ENCODE measurements around the gene SYCE3.

The SYCE3 gene

GRCh38 chr22:50564289-50564688 lies 1.6 kb upstream of the SYCE3 start:
- Histone ChIP-seq H3K4me1 (ENCODE audit: insufficient read depth, low read length) (peaks cover 5% of the 10 kb centered on the region), H3K36me3 (ENCODE audit: insufficient read depth, low read length) (peaks cover 15% of the 10 kb centered on the region), H3K9me3 (ENCODE audit: low read length) (no peaks in the 10 kb centered on the region), H3K27me3 (ENCODE audit: insufficient read depth, low read length) (peaks cover 3% of the 10 kb centered on the region), H3K4me3 (ENCODE audit: low read length) (no peak overlapping the region), H2AFZ (ENCODE audit: low read depth, low read length) (no peak overlapping the region)

DNA sequence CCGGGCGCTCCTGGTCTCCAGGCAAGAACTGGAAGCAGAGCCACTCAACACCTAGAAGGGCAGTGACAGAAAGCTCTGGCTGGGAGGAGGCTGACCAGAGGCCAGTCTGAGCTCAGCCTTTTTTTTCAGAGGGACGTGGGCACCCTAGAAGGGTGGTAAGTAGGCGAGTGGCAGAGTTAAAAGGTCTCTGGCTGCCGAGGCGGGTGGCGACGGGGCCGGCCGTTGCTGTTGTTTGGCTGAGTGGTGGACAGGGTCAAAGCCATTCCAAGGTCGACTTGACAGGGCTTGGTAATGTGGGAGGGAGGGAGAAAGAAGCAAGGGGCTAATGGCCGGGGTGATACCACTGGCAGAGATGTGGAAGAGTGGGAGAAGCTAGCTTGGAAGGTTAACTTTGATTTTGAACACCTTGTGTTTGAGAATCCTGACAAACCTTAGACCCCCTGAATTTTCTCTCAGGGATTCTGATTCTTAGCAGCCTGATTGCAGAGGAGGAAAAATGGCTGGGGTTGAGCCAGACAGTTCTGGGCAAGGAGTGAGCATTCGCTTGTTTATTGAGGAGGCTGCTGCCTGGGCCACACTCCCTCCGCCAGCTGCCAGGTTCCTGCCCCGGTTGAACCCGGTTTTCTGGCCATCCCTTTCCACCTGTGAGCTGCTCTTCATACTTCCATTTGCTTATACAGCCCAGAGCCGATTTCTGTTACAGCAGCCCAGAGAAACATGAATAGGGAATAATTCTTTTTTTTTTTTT lies 868 bp upstream of the SYCE3 start:
- Histone ChIP-seq H3K4me1 (ENCODE audit: insufficient read depth, low read length) (peaks cover 5% of the 10 kb centered on the region), H3K27me3 (ENCODE audit: insufficient read depth, low read length) (peaks cover 4% of the 10 kb centered on the region), H2AFZ (ENCODE audit: low read depth, low read length) (peak overlapping the region; percentile 74), H3K4me3 (ENCODE audit: low read length) (peak overlapping the region; percentile 78), H3K36me3 (ENCODE audit: insufficient read depth, low read length) (peaks cover 8% of the 10 kb centered on the region), H3K9me3 (ENCODE audit: low read length) (no peaks in the 10 kb centered on the region)

- peaks cover 5% of the 10 kb centered on the region for H3K4me1 ChIP-seq (ENCODE audit: insufficient read depth, low read length)
Measured at GRCh38 chr22:50561401-50562358, 1.0 kb downstream of the SYCE3 start.

GRCh38 chr22:50560034-50560433 lies 2.7 kb downstream of the SYCE3 start:
- H3K36me3 ChIP-seq (ENCODE audit: insufficient read depth, low read length) = no peaks in the 10 kb centered on the region
- H3K9me3 ChIP-seq (ENCODE audit: low read length) = no peaks in the 10 kb centered on the region
- H2AFZ ChIP-seq (ENCODE audit: low read depth, low read length) = no peak overlapping the region
- H3K4me1 ChIP-seq (ENCODE audit: insufficient read depth, low read length) = peaks cover 5% of the 10 kb centered on the region
- peaks cover 10% of the 10 kb centered on the region for H3K27me3 ChIP-seq (ENCODE audit: insufficient read depth, low read length)
- no peak overlapping the region for H3K4me3 ChIP-seq (ENCODE audit: low read length)

More at GRCh38 chr22:50561401-50562358, 1.0 kb downstream of the SYCE3 start:
- Histone ChIP-seq H3K27me3 (ENCODE audit: insufficient read depth, low read length) (peaks cover 10% of the 10 kb centered on the region), H3K9me3 (ENCODE audit: low read length) (no peaks in the 10 kb centered on the region), H3K36me3 (ENCODE audit: insufficient read depth, low read length) (no peaks in the 10 kb centered on the region), H3K4me3 (ENCODE audit: low read length) (no peak overlapping the region), H2AFZ (ENCODE audit: low read depth, low read length) (no peak overlapping the region)

- Histone ChIP-seq H3K4me3 (ENCODE audit: low read length) (no peak overlapping the region), H2AFZ (ENCODE audit: low read depth, low read length) (no peak overlapping the region), H3K27me3 (ENCODE audit: insufficient read depth, low read length) (peaks cover 10% of the 10 kb centered on the region), H3K4me1 (ENCODE audit: insufficient read depth, low read length) (no peaks in the 10 kb centered on the region), H3K36me3 (ENCODE audit: insufficient read depth, low read length) (no peaks in the 10 kb centered on the region), H3K9me3 (ENCODE audit: low read length) (no peaks in the 10 kb centered on the region)
Measured at GRCh38 chr22:50556703-50557102, 6.0 kb downstream of the SYCE3 start.

- Histone ChIP-seq H3K9me3 (ENCODE audit: low read length) (no peaks in the 10 kb centered on the region), H2AFZ (ENCODE audit: low read depth, low read length) (no peak overlapping the region), H3K36me3 (ENCODE audit: insufficient read depth, low read length) (no peaks in the 10 kb centered on the region), H3K4me1 (ENCODE audit: insufficient read depth, low read length) (no peaks in the 10 kb centered on the region), H3K27me3 (ENCODE audit: insufficient read depth, low read length) (peaks cover 15% of the 10 kb centered on the region), H3K4me3 (ENCODE audit: low read length) (no peak overlapping the region)
Measured at GRCh38 chr22:50553310-50553709, 9.4 kb downstream of the SYCE3 start.

- no peak overlapping the region for H3K4me3 ChIP-seq (ENCODE audit: low read length)
Measured at GRCh38 chr22:50551160-50551752, 11.5 kb downstream of the SYCE3 start.

DNA sequence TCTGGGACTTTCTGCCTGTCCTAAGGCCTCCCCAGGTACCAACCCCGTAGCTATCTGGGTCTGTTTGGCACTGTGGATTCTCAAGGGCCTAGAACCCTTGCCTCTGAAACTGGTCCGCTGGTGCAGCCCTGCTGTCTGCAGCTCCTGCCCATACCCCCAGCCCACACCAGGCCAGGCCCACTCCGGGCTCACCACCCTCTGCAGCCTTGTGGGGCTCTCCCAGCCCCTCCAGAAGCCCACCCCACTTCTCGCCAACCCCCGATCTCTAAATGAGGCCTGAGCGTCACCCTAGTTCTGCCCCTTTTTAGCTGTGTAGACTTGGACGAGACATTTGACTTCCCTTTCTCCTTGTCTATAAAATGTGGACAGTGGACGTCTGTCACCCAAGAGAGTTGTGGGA lies 12.3 kb downstream of the SYCE3 start:
- H3K27me3 ChIP-seq (ENCODE audit: insufficient read depth, low read length) = peaks cover 11% of the 10 kb centered on the region
- H3K9me3 ChIP-seq (ENCODE audit: low read length) = no peaks in the 10 kb centered on the region
- H3K36me3 ChIP-seq (ENCODE audit: insufficient read depth, low read length) = no peaks in the 10 kb centered on the region
- H3K4me1 ChIP-seq (ENCODE audit: insufficient read depth, low read length) = no peaks in the 10 kb centered on the region
- no peak overlapping the region for H3K4me3 ChIP-seq (ENCODE audit: low read length)
- H2AFZ ChIP-seq (ENCODE audit: low read depth, low read length) = no peak overlapping the region

More at GRCh38 chr22:50551160-50551752, 11.5 kb downstream of the SYCE3 start:
- Histone ChIP-seq H2AFZ (ENCODE audit: low read depth, low read length) (no peak overlapping the region), H3K9me3 (ENCODE audit: low read length) (no peaks in the 10 kb centered on the region), H3K4me1 (ENCODE audit: insufficient read depth, low read length) (no peaks in the 10 kb centered on the region), H3K27me3 (ENCODE audit: insufficient read depth, low read length) (peaks cover 11% of the 10 kb centered on the region), H3K36me3 (ENCODE audit: insufficient read depth, low read length) (no peaks in the 10 kb centered on the region)

GRCh38 chr22:50548921-50549790 lies 13.6 kb downstream of the SYCE3 start:
- Histone ChIP-seq H3K4me1 (ENCODE audit: insufficient read depth, low read length) (no peaks in the 10 kb centered on the region), H3K27me3 (ENCODE audit: insufficient read depth, low read length) (peaks cover 16% of the 10 kb centered on the region), H3K9me3 (ENCODE audit: low read length) (no peaks in the 10 kb centered on the region), H3K36me3 (ENCODE audit: insufficient read depth, low read length) (no peaks in the 10 kb centered on the region), H2AFZ (ENCODE audit: low read depth, low read length) (no peak overlapping the region), H3K4me3 (ENCODE audit: low read length) (no peak overlapping the region)

GRCh38 chr22:50548040-50548920 lies 14.4 kb downstream of the SYCE3 start:
- Histone ChIP-seq H3K27me3 (ENCODE audit: insufficient read depth, low read length) (peaks cover 16% of the 10 kb centered on the region), H3K36me3 (ENCODE audit: insufficient read depth, low read length) (no peaks in the 10 kb centered on the region), H3K4me3 (ENCODE audit: low read length) (no peak overlapping the region), H3K4me1 (ENCODE audit: insufficient read depth, low read length) (no peaks in the 10 kb centered on the region), H2AFZ (ENCODE audit: low read depth, low read length) (no peak overlapping the region), H3K9me3 (ENCODE audit: low read length) (no peaks in the 10 kb centered on the region)

- Histone ChIP-seq H3K27me3 (ENCODE audit: insufficient read depth, low read length) (peaks cover 16% of the 10 kb centered on the region), H3K9me3 (ENCODE audit: low read length) (no peaks in the 10 kb centered on the region), H3K36me3 (ENCODE audit: insufficient read depth, low read length) (no peaks in the 10 kb centered on the region), H3K4me3 (ENCODE audit: low read length) (no peak overlapping the region), H3K4me1 (ENCODE audit: insufficient read depth, low read length) (no peaks in the 10 kb centered on the region), H2AFZ (ENCODE audit: low read depth, low read length) (no peak overlapping the region)
Measured at GRCh38 chr22:50547263-50547985, 15.3 kb downstream of the SYCE3 start.
